OCI-LY1 (cell line): ENCODE results near the gene RHBG.

ENCODE experiments used
- EZH2 ChIP-seq: fragments of 200-600 bp; sonication (generic), shearing (Covaris generic); IDR thresholded peaks from 2 replicates; pipeline ENCODE4 v1.8.0; 2017; ENCODE audit warnings: borderline replicate concordance, mixed run types, mild to moderate bottlenecking, antibody characterized with exemption, low read length, moderate library complexity, mixed read lengths
- TF ChIP-seq, protein P1 (sequence below): fragments of 200-600 bp; sonication (generic), shearing (Covaris generic); IDR thresholded peaks from 2 replicates; pipeline ENCODE4 v1.5.1; 2017; ENCODE audit warnings: mild to moderate bottlenecking, antibody characterized with exemption, low read length, moderate library complexity, mixed read lengths

GRCh38 chr1:156420205-156421061, 51.4 kb downstream of the RHBG start:
- TF ChIP-seq, protein P1, sequence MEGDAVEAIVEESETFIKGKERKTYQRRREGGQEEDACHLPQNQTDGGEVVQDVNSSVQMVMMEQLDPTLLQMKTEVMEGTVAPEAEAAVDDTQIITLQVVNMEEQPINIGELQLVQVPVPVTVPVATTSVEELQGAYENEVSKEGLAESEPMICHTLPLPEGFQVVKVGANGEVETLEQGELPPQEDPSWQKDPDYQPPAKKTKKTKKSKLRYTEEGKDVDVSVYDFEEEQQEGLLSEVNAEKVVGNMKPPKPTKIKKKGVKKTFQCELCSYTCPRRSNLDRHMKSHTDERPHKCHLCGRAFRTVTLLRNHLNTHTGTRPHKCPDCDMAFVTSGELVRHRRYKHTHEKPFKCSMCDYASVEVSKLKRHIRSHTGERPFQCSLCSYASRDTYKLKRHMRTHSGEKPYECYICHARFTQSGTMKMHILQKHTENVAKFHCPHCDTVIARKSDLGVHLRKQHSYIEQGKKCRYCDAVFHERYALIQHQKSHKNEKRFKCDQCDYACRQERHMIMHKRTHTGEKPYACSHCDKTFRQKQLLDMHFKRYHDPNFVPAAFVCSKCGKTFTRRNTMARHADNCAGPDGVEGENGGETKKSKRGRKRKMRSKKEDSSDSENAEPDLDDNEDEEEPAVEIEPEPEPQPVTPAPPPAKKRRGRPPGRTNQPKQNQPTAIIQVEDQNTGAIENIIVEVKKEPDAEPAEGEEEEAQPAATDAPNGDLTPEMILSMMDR, result no peak
- TF ChIP-seq EZH2, result no peak
